Mesenchymal stem cell (in vitro differentiated cells and primary cell): Measurements from ENCODE around the gene ST6GALNAC3.
A peak's percentile ranks its signal among the peaks of the same experiment; 100 is the strongest.

Source experiments
- DNase-seq: peaks from one replicate; pipeline ENCODE4 v3.0.0-alpha.2; 2013
- H2AFZ ChIP-seq: one replicate; pipeline ENCODE4 v1.6.1; 2013; ENCODE audit warnings: low read depth, mild to moderate bottlenecking, control low read depth, inconsistent platforms, low read length, moderate library complexity
- H2AK5ac ChIP-seq: 2 replicates; pipeline ENCODE4 v1.6.1; 2013; ENCODE audit warnings: low read length, moderate library complexity, mild to moderate bottlenecking, inconsistent platforms; ENCODE audit not compliant: severe bottlenecking
- H2BK120ac ChIP-seq: one replicate; pipeline ENCODE4 v1.6.1; 2013; ENCODE audit warnings: low read depth, mild to moderate bottlenecking, inconsistent platforms, low read length, moderate library complexity
- H2BK12ac ChIP-seq, 2 experiments: one replicate each; pipeline ENCODE4 v1.6.1; 2013; ENCODE audit warnings: inconsistent platforms in 2 of 2, low read length in 2 of 2, mild to moderate bottlenecking in 2 of 2, moderate library complexity in 2 of 2, control low read depth in 1 of 2
- H2BK15ac ChIP-seq: one replicate; pipeline ENCODE4 v1.6.1; 2013; ENCODE audit warnings: mild to moderate bottlenecking, low read depth, inconsistent platforms; ENCODE audit not compliant: poor library complexity, severe bottlenecking
- H2BK5ac ChIP-seq: 2 replicates; pipeline ENCODE4 v1.6.1; 2013; ENCODE audit warnings: low read depth, mild to moderate bottlenecking, low read length, control low read depth, inconsistent platforms; ENCODE audit not compliant: poor library complexity, severe bottlenecking
- H3K14ac ChIP-seq, 2 experiments: one replicate each; pipeline ENCODE4 v1.6.1; 2013; ENCODE audit warnings: inconsistent platforms in 2 of 2, low read length in 2 of 2, control low read depth in 1 of 2, mild to moderate bottlenecking in 1 of 2, moderate library complexity in 1 of 2
- H3K18ac ChIP-seq, 2 experiments: one replicate each; pipeline ENCODE4 v1.6.1; 2013; ENCODE audit warnings: inconsistent platforms in 2 of 2, low read length in 2 of 2, control low read depth in 1 of 2, low read depth in 1 of 2, mild to moderate bottlenecking in 1 of 2
- H3K23ac ChIP-seq, 2 experiments: one replicate each; pipeline ENCODE4 v1.6.1; 2013; ENCODE audit warnings: inconsistent platforms in 2 of 2, low read length in 2 of 2, mild to moderate bottlenecking in 2 of 2, moderate library complexity in 2 of 2, control low read depth in 1 of 2
- H3K27ac ChIP-seq: 2 replicates; pipeline ENCODE4 v1.5.1; 2013; ENCODE audit warnings: mild to moderate bottlenecking, moderate library complexity, low read length, control low read depth, inconsistent platforms; ENCODE audit not compliant: poor library complexity, severe bottlenecking
- H3K27me3 ChIP-seq, 2 experiments: 2 replicates each; pipeline versions ENCODE4 v1.6.1 to v1.7.0; 2013; ENCODE audit warnings: low read length in 2 of 2, mild to moderate bottlenecking in 2 of 2, moderate library complexity in 2 of 2, control low read depth in 1 of 2, inconsistent platforms in 1 of 2; ENCODE audit not compliant: control insufficient read depth in 1 of 2, insufficient read depth in 1 of 2
- H3K36me3 ChIP-seq, 2 experiments: 2 replicates each; pipeline versions ENCODE4 v1.6.1 to v1.7.0; 2013; ENCODE audit warnings: low read length in 2 of 2, control low read depth in 1 of 2, inconsistent platforms in 1 of 2, low read depth in 1 of 2, mild to moderate bottlenecking in 1 of 2; ENCODE audit not compliant: insufficient read depth in 2 of 2, control insufficient read depth in 1 of 2
- H3K4ac ChIP-seq, 2 experiments: one replicate each; pipeline ENCODE4 v1.6.1; 2013; ENCODE audit warnings: inconsistent platforms in 2 of 2, low read length in 2 of 2, mild to moderate bottlenecking in 2 of 2, moderate library complexity in 2 of 2, control low read depth in 1 of 2, low read depth in 1 of 2
- H3K4me1 ChIP-seq: 2 replicates; pipeline ENCODE4 v1.6.1; 2013; ENCODE audit warnings: low read depth, low read length, control low read depth; ENCODE audit not compliant: control insufficient read depth, insufficient read depth
- H3K4me2 ChIP-seq: 2 replicates; pipeline ENCODE4 v1.6.1; 2013; ENCODE audit warnings: low read length, mild to moderate bottlenecking, inconsistent platforms; ENCODE audit not compliant: poor library complexity, severe bottlenecking
- H3K4me3 ChIP-seq, 2 experiments: 2 replicates each; pipeline versions ENCODE4 v1.5.1 to v1.7.0; 2013; ENCODE audit warnings: low read length in 2 of 2, mild to moderate bottlenecking in 2 of 2, control low read depth in 1 of 2, low read depth in 1 of 2; ENCODE audit not compliant: insufficient read depth in 1 of 2
- H3K79me1 ChIP-seq: replicated peaks from 2 replicates; pipeline ENCODE4 v1.6.1; 2013; ENCODE audit warnings: mild to moderate bottlenecking, control low read depth, low read length, inconsistent platforms; ENCODE audit not compliant: poor library complexity, severe bottlenecking
- H3K9ac ChIP-seq: 2 replicates; pipeline ENCODE4 v1.7.0; 2013; ENCODE audit warnings: mild to moderate bottlenecking, low read length, moderate library complexity
- H3K9me3 ChIP-seq: 2 replicates; pipeline ENCODE4 v1.7.0; 2013; ENCODE audit warnings: mild to moderate bottlenecking, low read length; ENCODE audit not compliant: control insufficient read depth
- H4K8ac ChIP-seq: one replicate; pipeline ENCODE4 v1.6.1; 2013; ENCODE audit warnings: inconsistent platforms, mild to moderate bottlenecking, low read length, moderate library complexity
- H4K91ac ChIP-seq: one replicate; pipeline ENCODE4 v1.6.1; 2013; ENCODE audit warnings: mild to moderate bottlenecking, low read length, inconsistent platforms
- WGBS: methylation state at CpG from one replicate; pipeline ENCODE4 v1.1.7; 2013; ENCODE audit warnings: mixed read lengths; 5-methylcytosine and 5-hydroxymethylcytosine counted together

Gene ST6GALNAC3

GRCh38 chr1:76068953-76069561 is 5.5 kb upstream of the ST6GALNAC3 start:
- Histone ChIP-seq H2BK5ac (no peak overlapping the region), H3K36me3 (no peaks in the 10 kb centered on the region), H3K14ac (no peak overlapping the region), H3K79me1 (no peaks in the 10 kb centered on the region), H3K4me3 (no peak overlapping the region), H2BK15ac (no peak overlapping the region), H3K4ac (no peak overlapping the region), H4K91ac (no peak overlapping the region), H3K23ac (no peak overlapping the region), H2BK12ac (no peak overlapping the region), H3K27me3 (peaks cover 0 to 9% of the 10 kb centered on the region in 2 experiments), H3K9ac (no peak overlapping the region), H3K18ac (no peak overlapping the region), H3K27ac (no peak overlapping the region), H2AK5ac (no peak overlapping the region), H3K9me3 (no peaks in the 10 kb centered on the region), H3K4me1 (no peaks in the 10 kb centered on the region), H2AFZ (no peak overlapping the region), H2BK120ac (no peak overlapping the region), H3K4me2 (no peak overlapping the region), H4K8ac (no peak overlapping the region)
- no peak for DNase-seq
- WGBS = 91% methylated on average over 2 of the region's 3 CpGs

- no peaks in the 10 kb centered on the region for H3K36me3 ChIP-seq
- H3K79me1 ChIP-seq = no peaks in the 10 kb centered on the region
- no peak overlapping the region for H2BK5ac ChIP-seq
- H3K14ac ChIP-seq = no peak overlapping the region
- no peak overlapping the region for H3K27ac ChIP-seq
- H3K4ac ChIP-seq = no peak overlapping the region
- H3K4me1 ChIP-seq = peaks cover 3% of the 10 kb centered on the region
- H3K4me2 ChIP-seq = no peak overlapping the region
- H4K8ac ChIP-seq = no peak overlapping the region
- H3K23ac ChIP-seq = no peak overlapping the region
- no peak overlapping the region for H3K4me3 ChIP-seq
- H3K9me3 ChIP-seq = no peaks in the 10 kb centered on the region
- WGBS = 77% methylated on average over 3 of the region's 3 CpGs
- no peak overlapping the region for H2AK5ac ChIP-seq
- no peak overlapping the region for H3K9ac ChIP-seq
- H2BK120ac ChIP-seq = no peak overlapping the region
- no peak overlapping the region for H3K18ac ChIP-seq
- H3K27me3 ChIP-seq = peaks cover 0 to 10% of the 10 kb centered on the region in 2 experiments
- no peak overlapping the region for H2BK12ac ChIP-seq
- no peak overlapping the region for H2BK15ac ChIP-seq
- DNase-seq = no peak
- no peak overlapping the region for H2AFZ ChIP-seq
- H4K91ac ChIP-seq = no peak overlapping the region
Observed at GRCh38 chr1:76070538-76070937, 4.0 kb upstream of the ST6GALNAC3 start.

GRCh38 chr1:76073481-76073880 is 1.1 kb upstream of the ST6GALNAC3 start:
- peak; percentile 94 for DNase-seq
- no peak overlapping the region for H3K18ac ChIP-seq
- H2AFZ ChIP-seq = no peak overlapping the region
- peaks cover 3% of the 10 kb centered on the region for H3K4me1 ChIP-seq
- H3K14ac ChIP-seq = no peak overlapping the region
- H2BK15ac ChIP-seq = no peak overlapping the region
- H3K4ac ChIP-seq = no peak overlapping the region
- WGBS = 36% methylated on average over 3 of the region's 5 CpGs
- no peaks in the 10 kb centered on the region for H3K79me1 ChIP-seq
- H3K4me2 ChIP-seq = no peak overlapping the region
- H3K9me3 ChIP-seq = no peaks in the 10 kb centered on the region
- no peak overlapping the region for H3K9ac ChIP-seq
- peaks cover 0 to 15% of the 10 kb centered on the region in 2 experiments for H3K27me3 ChIP-seq
- no peak overlapping the region for H2AK5ac ChIP-seq
- no peak overlapping the region for H2BK5ac ChIP-seq
- H3K36me3 ChIP-seq = no peaks in the 10 kb centered on the region
- H3K23ac ChIP-seq = no peak overlapping the region
- no peak overlapping the region for H4K91ac ChIP-seq
- H3K4me3 ChIP-seq = no peak overlapping the region
- H3K27ac ChIP-seq = no peak overlapping the region
- H2BK12ac ChIP-seq = no peak overlapping the region
- H2BK120ac ChIP-seq = no peak overlapping the region
- no peak overlapping the region for H4K8ac ChIP-seq

GRCh38 chr1:76075188-76075489 is 593 bp downstream of the ST6GALNAC3 start:
- WGBS = 3% methylated on average over 8 of the region's 9 CpGs
- Histone ChIP-seq H3K18ac (no peak overlapping the region), H3K4me2 (peak overlapping the region; percentile 89), H3K4me3 (peak overlapping the region; percentile 76 to 81), H2BK5ac (no peak overlapping the region), H2BK120ac (no peak overlapping the region), H2BK15ac (no peak overlapping the region), H3K27ac (no peak overlapping the region), H3K36me3 (no peaks in the 10 kb centered on the region), H2AFZ (peak overlapping the region; percentile 43), H4K91ac (no peak overlapping the region), H4K8ac (peak overlapping the region; percentile 56), H3K4me1 (peaks cover 3% of the 10 kb centered on the region), H2BK12ac (no peak overlapping the region), H3K4ac (no peak overlapping the region), H2AK5ac (no peak overlapping the region), H3K9me3 (no peaks in the 10 kb centered on the region), H3K23ac (peak overlapping the region in 1 of 2 experiments; percentile 70), H3K79me1 (no peaks in the 10 kb centered on the region), H3K14ac (peak overlapping the region in 1 of 2 experiments; percentile 83), H3K27me3 (peaks cover 0 to 15% of the 10 kb centered on the region in 2 experiments), H3K9ac (peak overlapping the region; percentile 58)
- no peak for DNase-seq
